ENCODE measurements around the gene TMEM186. TPM values are rescaled to one million over a fixed set of nuclear protein-coding genes. Genes with fewer than 3 reads are reported as not detected.

Gene TMEM186
- total RNA-seq, 6 experiments from 2014 or later, result 5.0 to 9.4 (median 6.9) TPM

- Histone ChIP-seq H3K27ac (no peak overlapping the region), H3K9me3 (no peaks in the 10 kb centered on the region), H3K36me3 (peaks cover 0 to 73% (median 32%) of the 10 kb centered on the region in 4 donors), H3K4me1 (no peaks in the 10 kb centered on the region), H3K4me3 (no peak overlapping the region), H3K27me3 (no peaks in the 10 kb centered on the region)
- intact Hi-C loops (cut with DNase I), result no loop called here
- 100% methylated on average over 2 of the region's 8 CpGs for WGBS (ENCODE audit: insufficient coverage, low coverage, low lambda C conversion rate, missing lambda C conversion rate)
- ATAC-seq, result peak in 1 of 4 donors; percentile 7
- TF ChIP-seq POLR2A (IDR thresholded peaks at IDR 0.05), result no peak
- TF ChIP-seq CTCF (IDR thresholded peaks at IDR 0.05), result no peak
- DNase-seq, result no peak
These were observed 30.3 kb downstream of the TMEM186 start for GRCh38 chr16:8767176-8767575.

- ATAC-seq (no peak), DNase-seq (no peak)
- TF ChIP-seq POLR2A (IDR thresholded peaks at IDR 0.05) (no peak), CTCF (IDR thresholded peaks at IDR 0.05) (no peak)
- Histone ChIP-seq H3K27me3 (no peaks in the 10 kb centered on the region), H3K4me3 (no peak overlapping the region), H3K9me3 (no peaks in the 10 kb centered on the region), H3K27ac (no peak overlapping the region), H3K36me3 (peaks cover 0 to 69% (median 25%) of the 10 kb centered on the region in 4 donors), H3K4me1 (no peaks in the 10 kb centered on the region)
- intact Hi-C loops (cut with DNase I), result no loop called here
- 100% methylated on average over 5 of the region's 18 CpGs for WGBS (ENCODE audit: insufficient coverage, low coverage, low lambda C conversion rate, missing lambda C conversion rate)
These were observed 32.8 kb downstream of the TMEM186 start for GRCh38 chr16:8764525-8765250.

GRCh38 chr16:8763899-8764298, 33.5 kb downstream of the TMEM186 start:
- intact Hi-C loops (cut with DNase I), result no loop called here
- Histone ChIP-seq H3K27ac (no peak overlapping the region), H3K36me3 (peaks cover 0 to 67% (median 22%) of the 10 kb centered on the region in 4 donors), H3K4me3 (no peak overlapping the region), H3K27me3 (no peaks in the 10 kb centered on the region), H3K9me3 (no peaks in the 10 kb centered on the region), H3K4me1 (no peaks in the 10 kb centered on the region)
- no peak for DNase-seq
- WGBS (ENCODE audit: insufficient coverage, low coverage, low lambda C conversion rate, missing lambda C conversion rate), result 91% methylated on average over 3 of the region's 10 CpGs
- no peak for ATAC-seq
- TF ChIP-seq POLR2A (IDR thresholded peaks at IDR 0.05) (no peak), CTCF (IDR thresholded peaks at IDR 0.05) (no peak)

- intact Hi-C loops (cut with DNase I), result no loop called here
- H3K4me3 ChIP-seq, result no peak overlapping the region
- no peaks in the 10 kb centered on the region for H3K9me3 ChIP-seq
- TF ChIP-seq POLR2A (IDR thresholded peaks at IDR 0.05) (no peak), CTCF (IDR thresholded peaks at IDR 0.05) (no peak)
- ATAC-seq, result no peak
- no peak overlapping the region for H3K27ac ChIP-seq
- H3K4me1 ChIP-seq, result no peaks in the 10 kb centered on the region
- H3K36me3 ChIP-seq, result peaks cover 0 to 63% (median 20%) of the 10 kb centered on the region in 4 donors
- DNase-seq, result no peak
- H3K27me3 ChIP-seq, result no peaks in the 10 kb centered on the region
- WGBS (ENCODE audit: insufficient coverage, low coverage, low lambda C conversion rate, missing lambda C conversion rate), result 93% methylated on average over 2 of the region's 3 CpGs
These were observed 34.4 kb downstream of the TMEM186 start for GRCh38 chr16:8763083-8763482.
